Stimulated activated CD8-positive, alpha-beta memory T cell treated with anti-CD3 and anti-CD28 coated beads, Interleukin-15, amount 100 ng/mL, for 24 hours (primary cell): ENCODE measurements around the gene CDH4.
"Not testable (repeated sequence)": the region's sequence is repeated elsewhere in the genome, so short reads cannot be mapped to it uniquely, and the experiment has no call there.

Experiments used
- DNase-seq: peaks from one replicate; pipeline ENCODE4 v3.0.0-alpha.2; 2020; ENCODE audit warnings: low read depth

The CDH4 gene

GRCh38 chr20:61385731-61386130, 133.7 kb downstream of the CDH4 start:
- no peak for DNase-seq

- DNase-seq: no peak
Measured at GRCh38 chr20:61387204-61387953, 135.3 kb downstream of the CDH4 start.

GRCh38 chr20:61387954-61388348, 135.9 kb downstream of the CDH4 start:
- DNase-seq: no peak

- DNase-seq: no peak
Measured at GRCh38 chr20:61389077-61389476, 137.0 kb downstream of the CDH4 start.

GRCh38 chr20:61391185-61391584, 139.1 kb downstream of the CDH4 start:
- DNase-seq: no peak

- no peak for DNase-seq
Measured at GRCh38 chr20:61391812-61392520, 139.9 kb downstream of the CDH4 start.

GRCh38 chr20:61394088-61394799, 142.2 kb downstream of the CDH4 start:
- DNase-seq: no peak

- DNase-seq: no peak
Measured at GRCh38 chr20:61396262-61396848, 144.3 kb downstream of the CDH4 start.

GRCh38 chr20:61397146-61397545, 145.1 kb downstream of the CDH4 start:
- no peak for DNase-seq

- DNase-seq: no peak
Measured at GRCh38 chr20:61397790-61398189, 145.7 kb downstream of the CDH4 start.

GRCh38 chr20:61399433-61399832, 147.4 kb downstream of the CDH4 start:
- no peak for DNase-seq

GRCh38 chr20:61400499-61400898, 148.4 kb downstream of the CDH4 start:
- no peak for DNase-seq

- no peak for DNase-seq
Measured at GRCh38 chr20:61404303-61404702, 152.2 kb downstream of the CDH4 start.

GRCh38 chr20:61405007-61405406, 152.9 kb downstream of the CDH4 start:
- DNase-seq: no peak

- not testable (repeated sequence) for DNase-seq
Measured at GRCh38 chr20:61406773-61407172, 154.7 kb downstream of the CDH4 start.

GRCh38 chr20:61407561-61407960, 155.5 kb downstream of the CDH4 start:
- DNase-seq: no peak

GRCh38 chr20:61408951-61409740, 157.1 kb downstream of the CDH4 start:
- no peak for DNase-seq

- DNase-seq: no peak
Measured at GRCh38 chr20:61411743-61412142, 159.7 kb downstream of the CDH4 start.

GRCh38 chr20:61413752-61414151, 161.7 kb downstream of the CDH4 start:
- DNase-seq: no peak

- DNase-seq: no peak
Measured at GRCh38 chr20:61414455-61414991, 162.5 kb downstream of the CDH4 start.

GRCh38 chr20:61416546-61416945, 164.5 kb downstream of the CDH4 start:
- no peak for DNase-seq
